Right lobe of liver (tissue), 4 donors: ENCODE measurements around the gene IFNAR2.

Source experiments
- POLR2A ChIP-seq: fragments of 450-650 bp; IDR thresholded peaks from one replicate; pipeline ENCODE4 v1.6.1; 2017; ENCODE audit warnings: antibody characterized with exemption, mild to moderate bottlenecking
- TF ChIP-seq, protein P1 (sequence below), 4 donors: fragments of 200-600 bp in 3 of 4; fragments of 450-650 bp in 1 of 4; IDR thresholded peaks; one replicate each; pipeline versions ENCODE4 v1.5.1 to v1.8.0; 2016 to 2022; ENCODE audit warnings: antibody characterized with exemption in 4 of 4, mild to moderate bottlenecking in 2 of 4
- donor health status: DM: no; HTN: no; CAD: no.
- donor health status: DM: no; HTN: no; CAD: no.
- donor health status: DM: no; HTN: yes; CAD: no.

DNA sequence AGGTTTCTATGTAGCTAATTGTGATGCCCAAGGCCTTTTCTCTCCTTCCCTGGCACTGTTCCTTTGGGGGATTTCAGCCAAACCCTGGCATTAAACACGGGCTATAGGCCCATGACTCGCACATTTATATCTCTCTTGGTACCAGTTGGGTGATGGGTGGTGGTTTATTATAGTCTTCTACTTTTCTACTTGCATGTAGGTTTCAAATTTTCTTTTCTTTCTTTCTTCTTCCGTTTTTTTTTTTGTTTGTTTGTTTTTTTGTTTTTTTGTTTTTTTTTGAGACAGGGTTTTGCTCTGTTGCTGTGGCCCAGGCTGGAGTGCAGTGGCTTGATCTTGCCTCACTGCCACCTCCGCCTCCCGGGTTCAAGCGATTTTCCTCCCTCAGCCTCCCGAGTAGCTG, 37.5 kb downstream of the IFNAR2 start:
- TF ChIP-seq, protein P1, sequence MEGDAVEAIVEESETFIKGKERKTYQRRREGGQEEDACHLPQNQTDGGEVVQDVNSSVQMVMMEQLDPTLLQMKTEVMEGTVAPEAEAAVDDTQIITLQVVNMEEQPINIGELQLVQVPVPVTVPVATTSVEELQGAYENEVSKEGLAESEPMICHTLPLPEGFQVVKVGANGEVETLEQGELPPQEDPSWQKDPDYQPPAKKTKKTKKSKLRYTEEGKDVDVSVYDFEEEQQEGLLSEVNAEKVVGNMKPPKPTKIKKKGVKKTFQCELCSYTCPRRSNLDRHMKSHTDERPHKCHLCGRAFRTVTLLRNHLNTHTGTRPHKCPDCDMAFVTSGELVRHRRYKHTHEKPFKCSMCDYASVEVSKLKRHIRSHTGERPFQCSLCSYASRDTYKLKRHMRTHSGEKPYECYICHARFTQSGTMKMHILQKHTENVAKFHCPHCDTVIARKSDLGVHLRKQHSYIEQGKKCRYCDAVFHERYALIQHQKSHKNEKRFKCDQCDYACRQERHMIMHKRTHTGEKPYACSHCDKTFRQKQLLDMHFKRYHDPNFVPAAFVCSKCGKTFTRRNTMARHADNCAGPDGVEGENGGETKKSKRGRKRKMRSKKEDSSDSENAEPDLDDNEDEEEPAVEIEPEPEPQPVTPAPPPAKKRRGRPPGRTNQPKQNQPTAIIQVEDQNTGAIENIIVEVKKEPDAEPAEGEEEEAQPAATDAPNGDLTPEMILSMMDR (IDR thresholded peaks at IDR 0.05): no peak
- no peak for TF ChIP-seq POLR2A
